EL (cell line): ENCODE measurements around the gene BRPF3.
A peak's percentile ranks its signal among the peaks of the same experiment; 100 is the strongest.

Experiments used
- DNase-seq: peaks from one replicate; pipeline ENCODE4 v3.0.0-alpha.2; 2016

BRPF3 gene

GRCh38 chr6:36235309-36235708, 38.8 kb downstream of the BRPF3 start:
- DNase-seq, result no peak

- no peak for DNase-seq
Measured at GRCh38 chr6:36235862-36236261, 39.3 kb downstream of the BRPF3 start.

GRCh38 chr6:36239774-36240173, 43.2 kb downstream of the BRPF3 start:
- no peak for DNase-seq

- DNase-seq, result no peak
Measured at GRCh38 chr6:36241728-36242127, 45.2 kb downstream of the BRPF3 start.

- no peak for DNase-seq
Measured at GRCh38 chr6:36242161-36242560, 45.6 kb downstream of the BRPF3 start.

- no peak for DNase-seq
Measured at GRCh38 chr6:36242626-36243025, 46.1 kb downstream of the BRPF3 start.

GRCh38 chr6:36243562-36244212, 47.1 kb downstream of the BRPF3 start:
- DNase-seq, result no peak

GRCh38 chr6:36244641-36245280, 48.2 kb downstream of the BRPF3 start:
- DNase-seq, result peak; percentile 52

GRCh38 chr6:36245572-36246061, 49.1 kb downstream of the BRPF3 start:
- no peak for DNase-seq

GRCh38 chr6:36246506-36247268, 50.1 kb downstream of the BRPF3 start:
- no peak for DNase-seq

GRCh38 chr6:36247693-36248092, 51.1 kb downstream of the BRPF3 start:
- peak; percentile 38 for DNase-seq

- DNase-seq, result peak; percentile 56
Measured at GRCh38 chr6:36248980-36249379, 52.4 kb downstream of the BRPF3 start.

- DNase-seq, result no peak
Measured at GRCh38 chr6:36249536-36249935, 53.0 kb downstream of the BRPF3 start.

- DNase-seq, result no peak
Measured at GRCh38 chr6:36252005-36252404, 55.5 kb downstream of the BRPF3 start.

- DNase-seq, result no peak
Measured at GRCh38 chr6:36263390-36264000, 67.0 kb downstream of the BRPF3 start.

- DNase-seq, result no peak
Measured at GRCh38 chr6:36265744-36266143, 69.2 kb downstream of the BRPF3 start.

GRCh38 chr6:36266913-36267644, 70.5 kb downstream of the BRPF3 start:
- no peak for DNase-seq

- DNase-seq, result peak; percentile 41
Measured at GRCh38 chr6:36267731-36268477, 71.4 kb downstream of the BRPF3 start.

GRCh38 chr6:36268478-36269275, 72.1 kb downstream of the BRPF3 start:
- no peak for DNase-seq

GRCh38 chr6:36269834-36270705, 73.5 kb downstream of the BRPF3 start, which contains the start of gene PNPLA1:
TSS of gene PNPLA1 (plus strand) at chr6:36270060. CDS start at chr6:36270460, 400 bp downstream.
- DNase-seq, result no peak
